ENCODE measurements around the gene TRIO.
"Not testable (repeated sequence)": the region's sequence is repeated elsewhere in the genome, so short reads cannot be mapped to it uniquely, and the experiment has no call there.

Gene TRIO

DNA sequence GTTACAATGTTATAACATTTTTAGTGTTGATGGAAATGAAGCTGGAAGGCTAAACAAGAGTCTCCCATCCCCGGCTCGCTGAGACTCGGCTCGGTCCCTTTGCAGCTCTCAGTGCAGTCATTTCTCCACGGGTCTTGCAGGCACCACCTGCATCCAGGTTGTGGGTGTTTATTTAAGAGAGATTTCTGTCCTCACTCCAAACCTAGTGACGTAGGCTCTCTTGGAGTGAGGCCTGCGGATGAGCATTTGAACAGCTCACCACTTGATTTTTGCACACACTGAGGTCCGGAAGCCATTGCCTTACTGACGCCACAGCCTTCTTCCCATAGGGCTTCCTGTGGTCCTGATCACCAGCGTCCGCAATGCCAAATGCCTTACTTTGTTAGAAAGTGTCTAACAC is 240.8 kb downstream of the TRIO start:
- no peak for DNase-seq (ENCODE audit: low read depth in 2 of 2)

DNA sequence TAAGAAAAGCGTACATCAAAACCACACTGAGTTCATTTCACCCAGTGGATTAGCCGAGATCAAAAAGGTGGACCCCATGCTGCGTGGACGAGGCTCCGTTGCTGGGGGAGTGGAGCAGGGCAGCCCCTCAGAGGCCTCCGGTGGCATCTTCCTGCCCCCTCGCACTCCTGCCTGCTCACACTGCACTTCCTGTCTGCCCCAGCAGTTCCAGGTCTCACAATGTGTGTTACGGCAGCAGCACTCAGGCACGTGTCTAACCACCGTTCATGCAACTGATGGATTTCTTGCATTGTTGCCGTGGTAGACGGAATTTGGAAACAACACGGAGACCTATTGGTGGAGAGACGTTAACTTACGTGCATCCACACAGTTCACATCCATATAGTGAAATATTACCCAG is 241.9 kb downstream of the TRIO start:
- DNase-seq (ENCODE audit: low read depth in 2 of 2), result no peak

DNA sequence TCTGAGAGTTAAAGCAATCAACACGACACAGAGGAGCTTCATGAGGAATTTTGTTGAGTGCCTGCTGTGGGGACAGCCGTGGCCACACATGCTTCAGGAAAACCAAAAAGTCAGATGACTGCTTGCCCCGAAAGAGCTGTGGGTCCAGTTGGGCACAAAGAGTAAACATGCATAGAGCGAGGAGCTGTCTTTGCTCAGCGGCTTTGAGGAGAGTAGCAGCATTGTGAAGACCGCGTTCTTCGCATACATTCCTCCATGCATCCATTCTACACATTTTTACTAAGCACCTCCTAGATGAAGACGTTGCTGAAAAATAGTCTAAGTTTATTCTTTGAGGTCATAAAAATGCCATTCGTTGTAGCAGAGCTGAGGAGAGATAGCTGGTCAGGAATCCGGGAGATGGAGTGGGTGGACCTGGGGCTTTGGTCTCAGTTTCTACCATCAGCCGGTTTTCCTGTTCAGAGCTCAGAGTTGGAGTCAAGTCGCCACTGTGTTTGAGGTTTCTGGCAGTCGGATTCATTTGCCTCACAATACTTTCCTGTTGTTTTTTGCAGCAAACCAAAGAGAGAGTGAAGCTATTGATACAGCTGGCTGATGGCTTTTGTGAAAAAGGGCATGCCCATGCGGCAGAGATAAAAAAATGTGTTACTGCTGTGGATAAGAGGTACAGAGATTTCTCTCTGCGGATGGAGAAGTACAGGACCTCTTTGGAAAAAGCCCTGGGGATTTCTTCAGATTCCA is 243.9 kb downstream of the TRIO start:
- no peak for DNase-seq (ENCODE audit: low read depth in 2 of 2)

DNA sequence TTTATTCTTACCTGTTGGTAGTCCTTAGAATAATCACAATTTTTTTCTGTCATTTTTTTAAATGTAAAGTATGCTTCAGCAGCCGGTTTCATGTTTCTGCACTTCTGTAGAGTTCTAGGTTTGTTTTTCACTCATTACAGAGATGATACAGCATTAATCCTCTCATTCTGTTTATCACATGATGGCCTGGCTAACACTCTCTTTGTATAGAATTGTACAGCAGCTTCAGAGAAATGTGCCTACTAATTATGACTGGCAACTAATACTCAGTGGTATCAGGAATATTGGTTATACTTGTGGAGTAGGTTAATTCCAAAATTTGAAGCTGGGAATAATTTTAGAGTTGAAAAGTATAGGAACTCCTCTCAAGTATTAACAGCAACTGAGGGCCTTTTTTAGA is 245.6 kb downstream of the TRIO start:
- no peak for DNase-seq (ENCODE audit: low read depth in 2 of 2)

GRCh38 chr5:14392552-14392951 is 249.4 kb downstream of the TRIO start:
- not testable (repeated sequence) for DNase-seq (ENCODE audit: low read depth in 2 of 2)

DNA sequence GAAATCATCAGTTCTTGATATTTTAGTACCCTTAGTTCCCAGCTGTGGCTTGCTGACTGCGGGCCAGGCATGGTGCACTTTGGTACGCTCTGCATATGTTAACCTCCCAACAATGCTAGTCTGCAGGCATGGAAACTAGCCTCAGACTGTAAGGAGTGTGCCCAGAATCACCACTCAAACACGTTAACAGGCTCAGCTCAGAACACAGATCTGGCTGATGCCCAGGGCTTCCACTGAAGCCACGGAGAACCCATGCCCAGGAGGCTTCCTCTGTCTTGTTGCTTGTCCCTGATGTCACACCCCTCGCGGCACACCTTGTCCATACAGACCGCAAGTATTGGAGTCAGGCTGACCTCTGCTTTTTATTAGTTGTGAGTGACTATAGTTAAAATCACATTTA is 251.2 kb downstream of the TRIO start:
- no peak for DNase-seq (ENCODE audit: low read depth in 2 of 2)

DNA sequence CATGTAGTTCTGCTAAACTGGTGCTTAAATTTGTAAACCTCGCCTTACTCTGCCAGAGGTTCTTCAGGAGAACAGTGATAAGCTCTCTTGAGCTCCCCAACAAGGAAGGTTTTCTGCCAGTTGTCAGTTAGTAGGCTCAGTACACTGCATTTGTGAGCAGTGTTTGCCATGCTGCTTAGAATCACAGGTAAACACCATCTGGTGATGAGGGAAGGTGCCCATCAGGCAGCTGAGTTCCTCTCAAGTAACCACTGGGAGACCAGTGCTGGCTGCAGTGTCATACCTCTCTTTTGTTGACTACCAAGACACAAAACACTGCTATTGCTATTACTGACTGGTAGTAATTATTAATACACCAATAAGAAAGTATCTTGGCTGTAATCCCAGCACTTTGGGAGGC is 252.3 kb downstream of the TRIO start:
- DNase-seq (ENCODE audit: low read depth in 2 of 2), result no peak

DNA sequence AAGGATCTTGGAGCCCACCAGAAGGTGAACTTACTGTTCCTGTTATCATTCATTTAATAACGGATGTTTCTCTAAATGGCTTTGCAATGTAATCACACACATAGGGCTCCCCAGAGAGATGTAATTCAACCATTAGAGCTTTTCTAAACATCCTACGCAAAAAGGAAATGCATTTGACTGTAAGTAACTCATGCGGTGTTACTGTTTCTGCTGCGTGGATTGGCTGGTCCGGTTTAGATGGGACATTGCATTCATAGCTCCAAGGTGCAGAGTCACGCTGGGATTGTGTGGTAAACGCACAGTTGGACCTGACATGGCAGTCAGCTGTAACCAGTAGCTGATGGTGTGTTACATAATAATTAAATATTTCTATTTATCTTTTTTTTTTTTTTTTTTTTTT is 252.9 kb downstream of the TRIO start:
- DNase-seq (ENCODE audit: low read depth in 2 of 2), result no peak

DNA sequence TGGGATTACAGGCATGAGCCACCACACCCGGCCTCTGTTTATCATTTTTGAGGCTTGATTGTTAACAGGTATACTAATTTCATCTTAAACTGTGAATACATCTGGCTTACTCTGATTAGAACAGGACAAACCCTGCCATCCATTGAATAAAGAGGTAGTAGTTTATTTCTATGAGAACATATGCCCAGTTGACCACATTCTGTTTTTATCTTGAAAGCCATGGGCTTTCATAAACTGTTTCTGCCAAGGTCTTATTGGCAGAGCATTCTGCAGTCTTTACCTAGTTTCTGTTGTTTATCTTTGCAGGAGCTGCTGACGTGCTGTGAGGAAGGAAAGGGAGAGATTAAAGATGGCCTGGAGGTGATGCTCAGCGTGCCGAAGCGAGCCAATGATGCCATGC is 253.6 kb downstream of the TRIO start:
- no peak for DNase-seq (ENCODE audit: low read depth in 2 of 2)

- DNase-seq (ENCODE audit: low read depth in 2 of 2), result no peak
Observed at GRCh38 chr5:14397717-14398116, 254.6 kb downstream of the TRIO start.

- no peak for DNase-seq (ENCODE audit: low read depth in 2 of 2)
Observed at GRCh38 chr5:14399054-14399692, 256.0 kb downstream of the TRIO start.

DNA sequence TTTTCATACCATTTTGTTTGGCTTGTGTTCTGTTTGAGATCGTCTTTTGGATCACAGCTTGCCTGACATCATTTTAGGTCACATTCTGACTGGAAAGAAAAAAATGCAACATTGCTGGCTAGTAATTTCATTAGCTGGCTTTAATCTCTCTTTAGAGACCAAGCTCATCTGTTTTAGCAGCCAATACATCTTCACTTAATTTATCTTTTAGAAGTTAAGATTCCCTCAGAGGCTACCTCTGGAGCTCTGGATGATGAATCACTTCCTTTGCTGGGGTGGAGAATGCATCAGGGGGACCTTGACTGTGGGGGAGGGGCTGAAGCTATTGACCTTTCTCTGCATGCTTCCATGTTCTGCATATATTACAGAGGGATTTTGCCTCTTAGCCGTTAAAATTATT is 256.9 kb downstream of the TRIO start:
- no peak for DNase-seq (ENCODE audit: low read depth in 2 of 2)

DNA sequence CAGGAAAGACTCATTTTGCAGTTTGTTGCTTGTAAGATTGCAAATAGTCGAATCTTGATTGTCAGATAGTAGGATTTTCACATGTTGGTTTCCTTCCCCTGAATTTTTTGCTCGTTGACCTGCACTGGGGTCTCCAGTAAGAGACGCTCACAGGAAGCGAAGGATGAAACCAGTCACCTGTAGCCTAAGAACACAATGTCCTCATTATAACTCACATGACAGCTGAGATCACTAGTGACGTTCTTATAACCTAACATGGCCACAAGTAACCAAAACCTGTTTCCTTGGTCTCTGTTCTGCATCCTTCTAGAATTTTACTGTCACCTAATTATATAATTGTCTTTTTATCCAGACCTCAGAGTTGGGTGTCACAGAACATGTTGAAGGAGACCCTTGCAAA is 257.5 kb downstream of the TRIO start:
- DNase-seq (ENCODE audit: low read depth in 2 of 2), result no peak

DNA sequence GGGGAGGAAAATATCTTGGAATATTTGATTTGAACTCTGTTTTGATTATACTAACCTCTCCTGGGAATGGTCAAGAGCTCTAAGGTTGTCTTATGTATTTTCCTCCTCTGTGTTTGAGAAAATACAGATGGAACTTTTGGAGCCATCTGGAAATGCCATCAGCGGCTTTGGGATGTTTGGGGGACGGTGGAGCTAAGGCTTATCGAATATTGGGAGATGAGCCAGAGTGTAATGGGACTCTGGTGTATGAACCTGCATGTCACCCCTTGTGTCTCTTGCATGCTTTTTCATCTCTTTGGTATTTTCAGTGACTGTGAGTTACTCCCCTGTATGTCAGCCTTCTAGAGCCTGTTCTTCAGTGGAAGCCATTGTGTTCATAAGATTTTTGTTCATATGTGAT is 258.5 kb downstream of the TRIO start:
- no peak for DNase-seq (ENCODE audit: low read depth in 2 of 2)

DNA sequence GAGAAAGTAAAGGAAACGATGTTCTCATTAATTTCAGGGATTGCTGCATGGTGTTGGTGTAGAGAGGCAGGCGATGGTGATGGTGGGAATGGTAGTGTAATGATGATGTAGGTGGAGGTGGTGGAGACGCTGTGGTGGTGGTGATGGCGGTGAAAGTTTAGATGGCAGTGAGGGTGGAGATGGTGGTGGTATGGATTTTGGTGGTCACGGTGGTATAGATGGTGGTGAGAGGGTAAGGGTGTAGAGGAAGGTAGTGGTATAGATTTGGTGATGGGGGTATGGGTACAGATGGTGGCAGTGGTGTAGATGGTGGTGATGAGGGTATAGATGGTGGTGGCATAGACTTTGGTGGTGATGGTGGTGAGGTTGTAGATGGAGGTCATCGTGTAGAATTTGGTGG is 259.3 kb downstream of the TRIO start:
- DNase-seq (ENCODE audit: low read depth in 2 of 2), result no peak

DNA sequence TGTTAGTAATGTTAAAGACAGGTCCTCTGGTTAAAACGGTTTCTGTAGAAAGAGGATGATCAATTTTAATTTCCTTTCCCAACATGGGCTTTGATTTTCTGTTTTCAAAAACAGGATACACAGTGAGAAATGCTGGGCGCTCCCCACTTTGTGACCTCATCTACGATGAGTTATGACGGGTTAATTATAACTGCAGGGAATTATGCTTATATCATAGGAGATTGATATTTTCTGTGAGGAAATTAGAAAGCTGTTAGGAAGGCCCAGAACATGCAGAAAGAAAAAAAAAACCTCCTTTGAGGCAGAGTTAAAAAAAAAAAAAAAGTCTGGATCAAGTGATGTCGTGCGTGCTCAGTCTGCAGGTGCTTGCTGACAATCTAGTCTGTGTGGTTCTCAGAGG is 261.6 kb downstream of the TRIO start:
- no peak for DNase-seq (ENCODE audit: low read depth in 2 of 2)

- no peak for DNase-seq (ENCODE audit: low read depth in 2 of 2)
Observed at GRCh38 chr5:14405267-14405666, 262.1 kb downstream of the TRIO start.

DNA sequence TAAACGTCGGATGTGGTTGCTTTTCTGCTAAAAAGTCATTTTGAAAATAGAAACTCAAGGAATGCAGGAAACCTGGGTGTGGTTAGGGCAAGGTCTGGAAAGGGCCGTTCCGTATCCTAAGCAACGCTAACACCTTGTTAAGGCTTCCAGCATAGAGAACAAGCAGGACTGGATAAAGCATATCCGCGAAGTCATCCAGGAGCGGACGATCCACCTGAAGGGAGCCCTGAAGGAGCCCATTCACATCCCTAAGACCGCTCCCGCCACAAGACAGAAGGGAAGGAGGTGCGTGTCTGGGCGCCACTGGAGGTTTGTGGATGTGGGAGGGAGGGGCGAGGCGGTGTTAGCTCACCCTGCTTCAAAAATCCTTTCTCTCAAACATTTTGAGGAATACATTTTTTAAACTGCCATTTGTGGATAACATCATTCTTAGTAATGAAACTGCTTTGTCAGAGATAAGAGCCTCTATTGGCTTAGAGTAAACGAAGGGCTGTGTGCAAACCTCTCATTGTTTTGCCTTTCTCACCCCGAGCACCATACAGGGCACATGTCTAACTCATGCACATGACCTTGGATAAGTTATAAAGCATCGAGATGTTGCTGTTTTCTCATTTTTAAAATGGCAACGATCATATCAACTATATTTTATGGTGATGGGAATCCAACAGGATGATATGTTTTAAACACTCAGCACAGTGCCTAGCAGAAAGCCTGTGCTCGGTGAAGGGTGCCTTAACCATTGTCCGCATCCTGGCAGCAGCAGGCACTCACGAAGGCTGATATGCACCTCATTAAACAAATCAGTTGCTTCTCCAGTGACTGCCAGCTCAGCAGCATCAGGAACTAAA is 262.8 kb downstream of the TRIO start:
- DNase-seq (ENCODE audit: low read depth in 2 of 2), result no peak

DNA sequence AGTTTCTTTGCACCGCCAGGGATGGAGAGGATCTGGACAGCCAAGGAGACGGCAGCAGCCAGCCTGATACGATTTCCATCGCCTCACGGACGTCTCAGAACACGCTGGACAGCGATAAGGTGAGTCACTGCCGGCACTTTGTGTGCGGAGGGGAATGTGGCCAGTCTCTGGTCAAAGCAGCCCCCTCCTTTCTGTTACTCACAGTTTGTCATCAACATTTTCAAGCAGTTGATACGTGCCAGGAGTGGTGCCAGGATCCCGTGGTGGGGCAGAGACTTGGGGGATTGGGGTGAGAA is 263.4 kb downstream of the TRIO start:
- DNase-seq (ENCODE audit: low read depth in 2 of 2), result no peak

DNA sequence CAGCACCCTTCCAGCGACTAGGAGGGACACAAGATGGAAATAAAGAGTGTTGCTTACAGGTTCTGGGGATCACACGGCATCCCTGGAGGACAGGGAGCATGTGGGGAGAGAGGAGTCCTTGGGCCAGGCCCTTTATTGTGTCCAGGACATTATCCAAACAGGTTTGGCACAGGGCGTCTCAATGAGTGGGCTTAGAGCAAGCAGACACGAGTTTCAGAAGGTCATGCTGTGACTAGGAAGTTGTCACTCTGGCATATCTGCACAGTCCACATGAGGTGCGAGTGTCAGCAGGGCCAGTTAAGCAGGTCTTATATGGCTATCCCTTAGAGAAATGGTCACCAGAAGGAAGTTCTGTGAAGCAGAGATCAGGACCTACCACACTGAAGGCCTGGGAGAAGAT is 263.9 kb downstream of the TRIO start:
- DNase-seq (ENCODE audit: low read depth in 2 of 2), result no peak

GRCh38 chr5:14407746-14408175 is 264.6 kb downstream of the TRIO start:
- no peak for DNase-seq (ENCODE audit: low read depth in 2 of 2)

DNA sequence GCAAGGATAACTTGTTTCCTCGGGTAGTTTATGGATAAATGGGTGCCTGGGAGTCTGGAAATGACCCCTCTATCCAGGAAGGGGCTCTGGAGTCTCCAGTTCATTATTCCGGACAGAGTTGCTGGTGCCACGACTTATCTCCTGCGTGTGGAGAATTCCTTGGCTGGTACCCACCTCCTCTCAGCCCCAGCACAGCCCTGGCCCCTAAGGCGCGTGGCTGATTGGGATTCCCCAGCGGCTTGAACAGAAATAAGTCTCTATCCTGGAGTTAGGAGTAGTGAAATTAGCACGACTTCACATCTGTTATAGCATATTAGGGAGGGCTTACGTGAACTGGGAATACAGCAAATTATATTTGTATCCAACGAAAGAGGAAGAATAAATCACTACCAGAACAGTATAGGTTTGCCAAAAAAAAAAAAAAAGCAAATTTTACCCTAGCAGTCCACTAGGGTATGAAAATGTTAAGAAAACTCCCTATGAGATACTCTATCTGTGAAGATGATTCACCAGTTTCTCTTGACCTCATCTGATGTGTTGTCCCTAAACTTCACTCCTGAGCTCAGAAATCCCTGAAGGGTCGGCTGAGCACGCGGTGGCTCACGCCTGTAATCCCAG is 265.9 kb downstream of the TRIO start:
- no peak for DNase-seq (ENCODE audit: low read depth in 2 of 2)

DNA sequence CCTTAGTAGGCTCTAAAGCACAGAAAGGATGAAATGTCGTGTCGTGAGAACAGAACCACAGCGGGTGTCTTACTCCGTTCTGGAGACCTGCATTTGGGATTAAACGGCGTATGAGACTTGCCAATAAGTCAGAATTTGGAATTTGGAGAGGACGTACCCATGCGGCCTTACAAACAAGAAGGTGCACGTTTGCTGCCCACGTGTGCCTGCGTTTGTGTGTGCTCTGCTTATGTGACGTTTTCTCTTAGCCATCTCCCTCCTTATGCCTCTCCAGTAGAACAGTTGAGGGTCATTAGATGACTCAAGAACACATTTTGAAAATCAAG is 266.9 kb downstream of the TRIO start:
- no peak for DNase-seq (ENCODE audit: low read depth in 2 of 2)
